GM19328 (cell line): ENCODE measurements around the gene ZDHHC12.
"Not testable (repeated sequence)": the region's sequence is repeated elsewhere in the genome, so short reads cannot be mapped to it uniquely, and the experiment has no call there.

ENCODE experiments used
- ATAC-seq: cut with Tn5 transposase; IDR thresholded peaks from one replicate; pipeline ENCODE4 v1.9.1; 2021; ENCODE audit warnings: mild to moderate bottlenecking, moderate library complexity; ENCODE audit not compliant: unreplicated experiment

The ZDHHC12 gene

GRCh38 chr9:128712451-128713410 lies 11.2 kb downstream of the ZDHHC12 start:
- ATAC-seq, result no peak

- no peak for ATAC-seq
Observed at GRCh38 chr9:128707446-128707845, 16.5 kb downstream of the ZDHHC12 start.

GRCh38 chr9:128706671-128707381 lies 17.1 kb downstream of the ZDHHC12 start:
- ATAC-seq, result no peak

- ATAC-seq, result no peak
Observed at GRCh38 chr9:128706045-128706444, 17.9 kb downstream of the ZDHHC12 start.

GRCh38 chr9:128705051-128705965 lies 18.6 kb downstream of the ZDHHC12 start:
- ATAC-seq, result no peak

GRCh38 chr9:128704356-128704670 lies 19.6 kb downstream of the ZDHHC12 start:
- ATAC-seq, result no peak

GRCh38 chr9:128703616-128704355 lies 20.1 kb downstream of the ZDHHC12 start:
- ATAC-seq, result no peak

GRCh38 chr9:128702949-128703615 lies 20.8 kb downstream of the ZDHHC12 start:
- ATAC-seq, result peak; percentile 27

- ATAC-seq, result peak; percentile 73
Observed at GRCh38 chr9:128702445-128702948, 21.4 kb downstream of the ZDHHC12 start, which contains the start of gene PKN3. PKN3 (plus strand) TSS chr9:128702503; CDS start chr9:128702916, 413 bp downstream.

- ATAC-seq, result no peak
Observed at GRCh38 chr9:128701227-128701854, 22.6 kb downstream of the ZDHHC12 start.

- not testable (repeated sequence) for ATAC-seq
Observed at GRCh38 chr9:128699096-128699795, 24.7 kb downstream of the ZDHHC12 start.

- no peak for ATAC-seq
Observed at GRCh38 chr9:128696923-128697707, 26.8 kb downstream of the ZDHHC12 start.

GRCh38 chr9:128694344-128694743 lies 29.6 kb downstream of the ZDHHC12 start:
- ATAC-seq, result no peak

GRCh38 chr9:128693738-128694137 lies 30.2 kb downstream of the ZDHHC12 start:
- not testable (repeated sequence) for ATAC-seq

- ATAC-seq, result no peak
Observed at GRCh38 chr9:128690684-128691034, 33.3 kb downstream of the ZDHHC12 start.

GRCh38 chr9:128689820-128690683 lies 33.9 kb downstream of the ZDHHC12 start:
- ATAC-seq, result no peak

GRCh38 chr9:128689293-128689774 lies 34.6 kb downstream of the ZDHHC12 start:
- peak; percentile 3 for ATAC-seq
